GM18505 (cell line): Measurements from ENCODE around the gene ANXA11.

Source experiments
- ATAC-seq: cut with Tn5 transposase; IDR thresholded peaks from one replicate; pipeline ENCODE4 v1.9.1; 2021; ENCODE audit not compliant: unreplicated experiment
- POLR2A ChIP-seq: IDR thresholded peaks from 4 replicates; pipeline ENCODE4 v1.6.1; 2011; ENCODE audit warnings: borderline replicate concordance; ENCODE audit not compliant: insufficient read depth, insufficient read length; ENCODE audit errors: extremely low read depth

Gene ANXA11

DNA sequence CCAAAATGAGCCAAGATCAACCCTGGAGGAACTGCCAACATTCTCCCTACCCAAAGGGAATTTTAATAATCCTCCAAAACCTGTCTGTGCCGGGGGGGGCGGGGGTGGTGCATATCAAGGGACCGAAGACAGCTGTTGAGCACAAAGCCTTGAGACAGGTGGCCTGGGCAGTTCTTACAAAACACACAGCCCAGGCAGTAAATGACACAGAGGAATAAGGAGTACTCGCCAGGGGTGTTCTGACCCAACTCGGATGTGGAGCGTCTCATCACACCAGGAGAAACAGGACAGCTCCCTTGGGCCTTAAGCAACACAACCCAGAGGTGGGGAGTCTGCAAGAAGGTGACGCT lies 37.2 kb downstream of the ANXA11 start:
- ATAC-seq: no peak
- no peak for TF ChIP-seq POLR2A

DNA sequence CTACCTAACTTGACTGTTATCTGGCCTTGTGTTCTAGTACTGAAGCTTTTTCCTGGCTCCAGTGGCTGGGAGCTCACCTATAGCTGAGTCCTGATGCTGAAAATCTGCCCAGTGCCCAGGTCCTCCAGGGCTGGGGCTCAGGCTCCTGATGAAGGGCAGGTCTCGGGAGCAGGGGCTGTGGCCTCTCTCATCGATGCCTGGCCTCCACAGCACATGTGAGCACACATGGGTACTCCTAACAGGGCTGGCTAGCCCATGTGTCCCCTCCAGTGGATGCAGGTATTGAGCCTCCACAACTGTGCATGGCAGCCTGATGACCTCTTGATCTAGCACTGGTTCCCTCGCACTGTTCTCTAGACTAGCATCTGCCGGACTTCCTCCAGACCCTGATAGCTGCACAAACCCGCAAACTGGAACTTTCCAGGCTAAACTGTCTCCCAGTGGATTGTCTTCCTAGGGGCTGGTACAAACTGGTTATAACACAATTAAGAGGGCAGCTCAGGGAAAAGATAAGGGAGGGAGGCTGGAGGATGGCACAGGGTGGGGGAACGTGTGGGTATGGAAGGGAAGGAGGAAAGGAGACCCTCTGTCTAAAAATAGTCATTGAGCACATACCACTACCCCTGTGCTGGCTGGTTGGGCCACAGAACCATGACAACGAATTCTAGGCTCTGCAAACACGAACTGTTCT lies 37.7 kb downstream of the ANXA11 start:
- no peak for ATAC-seq
- no peak for TF ChIP-seq POLR2A

DNA sequence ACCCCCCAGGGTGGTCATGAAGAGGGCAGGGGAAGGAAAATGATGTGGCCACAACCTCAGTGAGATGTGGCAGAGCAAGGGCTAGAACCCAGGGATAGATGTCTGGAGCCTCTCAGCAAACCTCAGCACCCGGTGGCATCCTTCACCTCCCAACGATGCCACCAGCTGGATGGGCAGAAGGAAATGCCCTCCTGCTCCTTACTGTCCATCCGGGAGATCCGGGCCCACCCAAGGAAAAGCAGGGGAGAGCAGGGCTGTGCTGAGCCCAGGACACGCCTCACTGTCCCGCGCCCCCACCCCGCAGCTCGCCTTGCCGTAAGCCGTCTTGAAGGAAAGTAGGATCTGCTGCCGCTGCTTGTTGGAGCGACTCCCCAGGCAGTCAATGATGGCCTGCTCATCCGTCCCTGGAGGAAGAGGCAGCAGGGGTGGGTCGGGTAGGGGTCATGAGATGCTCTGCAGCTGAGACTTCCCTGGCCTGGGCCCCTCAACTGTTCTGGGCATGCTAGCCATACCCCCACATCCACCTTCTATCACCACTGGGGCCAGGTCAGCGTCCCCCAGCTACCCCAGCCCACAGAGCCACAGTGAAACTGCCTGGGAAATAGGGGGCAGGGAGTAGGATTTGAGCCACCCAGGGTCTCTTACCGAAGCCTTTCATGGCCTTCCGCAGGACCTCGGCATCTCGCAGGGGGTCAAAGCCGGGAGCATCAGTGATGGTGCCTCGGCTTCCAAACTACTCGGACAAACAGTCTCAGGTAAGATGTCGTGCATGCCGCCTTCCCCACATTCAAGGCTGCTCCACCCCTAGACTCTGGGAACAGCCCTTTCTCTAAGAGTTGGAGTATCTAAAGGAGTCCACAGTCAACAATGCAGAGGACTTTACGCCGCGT lies 38.5 kb downstream of the ANXA11 start:
- TF ChIP-seq POLR2A: no peak
- no peak for ATAC-seq

- no peak for TF ChIP-seq POLR2A
- no peak for ATAC-seq
Measured at GRCh38 chr10:80165173-80165572, 40.2 kb downstream of the ANXA11 start.

- ATAC-seq: no peak
- TF ChIP-seq POLR2A: no peak
Measured at GRCh38 chr10:80164596-80164995, 40.7 kb downstream of the ANXA11 start.

DNA sequence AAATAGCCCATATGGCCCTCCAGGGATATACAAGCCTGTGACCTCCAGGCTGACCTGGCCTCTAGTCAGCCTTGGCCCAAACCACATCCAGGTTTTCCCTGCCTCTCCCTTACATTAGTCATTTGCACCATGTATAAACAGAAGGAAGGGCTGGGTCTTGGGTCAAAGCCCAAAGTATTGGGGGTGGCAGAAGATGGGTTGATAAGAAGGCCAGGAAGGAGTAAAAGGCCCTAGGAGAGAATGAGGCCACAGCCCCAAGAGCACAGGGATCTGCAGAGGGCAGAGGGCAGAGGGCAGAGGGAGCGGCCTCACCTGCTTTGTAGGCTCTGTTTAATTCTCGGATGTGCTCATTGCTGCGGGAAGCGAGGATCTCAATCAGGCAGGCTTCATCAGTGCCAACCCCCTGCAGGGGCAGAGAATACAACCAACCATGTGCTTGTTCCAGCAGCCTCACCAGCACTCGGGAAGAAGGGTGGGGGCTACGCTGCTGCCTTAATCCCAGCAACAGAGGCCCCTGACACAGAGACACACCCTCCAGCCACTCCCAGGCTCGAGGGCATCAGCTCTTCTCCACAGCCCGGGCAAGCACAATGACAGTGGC lies 41.5 kb downstream of the ANXA11 start:
- no peak for ATAC-seq
- no peak for TF ChIP-seq POLR2A

DNA sequence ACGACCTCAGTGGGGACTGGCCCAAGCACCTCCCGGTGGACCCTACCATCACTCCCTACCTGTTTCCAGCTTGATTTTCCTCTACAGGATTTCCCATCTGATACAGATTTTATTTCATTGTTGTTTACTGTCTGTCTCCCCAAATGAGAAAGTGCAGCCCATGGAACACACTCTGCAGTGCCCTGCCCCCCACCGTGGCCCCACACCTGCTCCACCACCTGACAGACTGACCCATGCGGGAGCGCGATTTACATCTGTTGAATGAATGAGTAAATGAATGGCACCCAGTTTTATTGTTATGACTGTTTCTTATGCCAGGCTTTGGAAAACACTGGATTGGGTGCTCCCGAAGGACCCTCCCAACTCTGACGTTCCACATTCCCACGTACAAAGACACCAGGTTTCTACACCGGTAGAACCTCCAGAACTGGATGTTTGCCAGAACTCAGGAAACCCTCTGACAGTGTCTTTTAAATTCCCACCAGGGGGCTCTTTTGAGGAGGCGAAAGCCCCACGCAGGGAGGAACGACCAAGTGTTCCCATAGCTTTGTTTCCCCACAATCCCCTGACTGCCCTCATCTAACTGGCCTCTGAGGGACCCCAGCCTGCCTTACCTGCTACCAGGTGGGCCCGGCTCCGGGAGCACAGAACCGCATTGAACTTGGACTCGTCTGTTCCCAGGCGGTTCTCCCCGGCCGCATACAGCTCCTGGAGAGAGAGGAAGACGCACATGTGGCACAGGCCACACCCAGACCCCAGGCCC lies 43.8 kb downstream of the ANXA11 start:
- TF ChIP-seq POLR2A: no peak
- ATAC-seq: no peak

GRCh38 chr10:80160361-80161320 lies 44.7 kb downstream of the ANXA11 start:
- ATAC-seq: no peak

GRCh38 chr10:80159166-80159873 lies 46.0 kb downstream of the ANXA11 start:
- no peak for ATAC-seq
- TF ChIP-seq POLR2A: no peak

More at GRCh38 chr10:80160361-80161320, 44.7 kb downstream of the ANXA11 start:
- no peak for TF ChIP-seq POLR2A

DNA sequence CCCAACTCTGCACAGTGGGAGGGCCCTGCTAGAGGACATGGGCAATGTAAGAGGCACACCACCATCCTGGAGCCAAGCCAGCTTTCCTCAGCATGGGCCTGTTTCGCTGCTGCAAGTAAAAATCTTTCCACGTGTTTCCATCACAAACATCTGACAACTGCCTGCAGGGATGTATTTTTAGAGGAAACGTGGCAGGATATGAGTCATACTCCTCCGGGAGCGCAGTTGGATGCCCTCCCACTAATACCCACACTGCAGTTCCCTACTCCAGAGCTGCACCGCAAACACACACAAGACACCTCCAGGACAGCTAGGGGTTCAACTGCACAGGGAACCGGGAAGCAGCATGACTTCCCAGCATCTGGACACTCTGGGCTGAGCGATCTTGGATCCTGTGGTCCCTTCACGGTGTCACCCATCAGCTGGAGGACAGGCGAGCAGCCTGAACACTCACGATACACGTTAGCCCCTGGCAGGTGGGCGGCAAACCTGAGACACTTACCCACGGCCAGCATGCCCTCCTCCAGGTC lies 46.7 kb downstream of the ANXA11 start:
- TF ChIP-seq POLR2A: no peak
- no peak for ATAC-seq

- no peak for TF ChIP-seq POLR2A
- no peak for ATAC-seq
Measured at GRCh38 chr10:80158126-80158525, 47.2 kb downstream of the ANXA11 start.
